Mononuclear cell (primary cell): ENCODE results near the gene AMN1. TPM values are rescaled to one million over a fixed set of nuclear protein-coding genes. Genes with fewer than 3 reads are reported as not detected.
"Not testable (repeated sequence)": the region's sequence is repeated elsewhere in the genome, so short reads cannot be mapped to it uniquely, and the experiment has no call there.

Source experiments
- H3K27me3 ChIP-seq: 2 replicates; pipeline ENCODE4 v1.6.0; 2011; ENCODE audit warnings: low read length, control low read depth; ENCODE audit not compliant: insufficient read depth
- H3K4me1 ChIP-seq: 2 replicates; pipeline ENCODE4 v1.5.1; 2011; ENCODE audit warnings: mild to moderate bottlenecking, low read length, control low read depth; ENCODE audit not compliant: insufficient read depth
- H3K4me3 ChIP-seq: 2 replicates; pipeline ENCODE4 v1.5.1; 2011; ENCODE audit warnings: mild to moderate bottlenecking, low read length, moderate library complexity
- H3K9me3 ChIP-seq: 2 replicates; pipeline ENCODE4 v1.5.1; 2011; ENCODE audit warnings: low read depth, mild to moderate bottlenecking, control low read depth, low read length
- total RNA-seq: library from RNA; depleted of rRNA; stranded (reverse); fragments of >200 nt; gene quantifications from one replicate; pipeline ENCODE4 v1.2.3, GENCODE V29; 2012

The AMN1 gene
- total RNA-seq, result 12.0 TPM

DNA sequence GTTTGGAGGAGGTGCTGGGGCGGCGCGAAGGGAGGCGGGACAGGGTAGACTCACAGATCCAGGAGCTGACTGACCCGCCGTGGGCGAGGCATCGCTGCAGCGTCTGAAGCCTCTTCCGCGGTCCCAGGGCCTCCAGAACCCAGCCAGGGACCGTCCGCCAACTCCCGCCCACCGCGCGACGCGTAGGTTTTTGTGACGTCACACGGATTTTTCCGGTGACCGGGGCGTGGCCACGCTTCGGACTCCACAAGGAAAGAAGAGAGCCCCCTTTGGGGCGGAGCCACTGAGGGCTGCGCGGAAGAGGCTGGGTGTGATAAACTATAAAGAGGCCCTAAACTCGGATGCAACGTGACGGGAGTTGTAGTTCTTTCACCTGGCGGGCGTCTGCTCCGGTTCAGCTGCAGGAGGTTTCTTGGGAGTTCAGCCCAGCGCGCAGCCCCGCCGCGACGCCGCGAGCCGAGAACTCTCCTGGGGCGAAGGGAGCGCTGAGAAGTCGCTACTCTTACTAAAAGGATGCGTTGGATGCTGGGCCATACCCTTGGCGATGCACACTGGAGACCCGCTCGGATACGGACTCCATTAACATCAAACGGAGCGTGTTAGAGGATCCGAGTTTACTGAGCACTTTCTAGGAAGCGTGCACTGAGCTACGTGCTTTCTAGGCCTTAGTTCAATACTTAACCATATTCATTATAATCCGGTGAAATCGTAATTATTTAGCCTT is at the start of gene AMN1:
Gene AMN1, minus strand, starts transcription at position 105 of the 724 bp plus-strand sequence. Its CDS starts 13 bp downstream, at position 92.
- Histone ChIP-seq H3K4me3 (peak within 1 kb of the TSS; percentile 85), H3K4me1 (peaks cover 78% of the 10 kb centered on the region), H3K27me3 (no peaks in the 10 kb centered on the region), H3K9me3 (no peaks in the 10 kb centered on the region)

DNA sequence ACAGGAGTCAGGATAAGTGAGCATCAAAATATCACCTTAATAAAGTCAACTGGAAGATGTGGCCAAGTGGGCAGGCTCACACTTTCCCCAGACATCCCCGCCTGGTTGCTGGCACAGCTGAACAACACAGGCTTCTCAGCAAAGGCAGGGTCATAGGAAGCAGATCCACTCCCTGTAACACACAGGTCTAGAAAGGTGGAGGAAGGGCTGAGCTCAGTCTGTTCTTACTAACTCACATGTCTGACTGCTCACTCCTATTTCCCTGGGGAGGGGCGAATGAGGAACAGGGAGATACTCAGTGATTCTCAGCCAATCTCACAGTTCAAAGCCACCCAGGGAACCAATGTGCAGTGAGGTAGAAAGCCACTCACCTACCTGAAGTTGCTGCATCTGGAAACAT is 45.0 kb upstream of the AMN1 start:
- Histone ChIP-seq H3K4me3 (no peak overlapping the region), H3K4me1 (peaks cover 11% of the 10 kb centered on the region), H3K9me3 (no peaks in the 10 kb centered on the region), H3K27me3 (no peaks in the 10 kb centered on the region)

- Histone ChIP-seq H3K4me1 (peaks cover 11% of the 10 kb centered on the region), H3K9me3 (no peaks in the 10 kb centered on the region), H3K27me3 (no peaks in the 10 kb centered on the region), H3K4me3 (no peak overlapping the region)
Observed at GRCh38 chr12:31773223-31773750, 44.5 kb upstream of the AMN1 start.

GRCh38 chr12:31772685-31773222 is 43.9 kb upstream of the AMN1 start:
- Histone ChIP-seq H3K9me3 (no peaks in the 10 kb centered on the region), H3K4me3 (no peak overlapping the region), H3K4me1 (peaks cover 11% of the 10 kb centered on the region), H3K27me3 (no peaks in the 10 kb centered on the region)

DNA sequence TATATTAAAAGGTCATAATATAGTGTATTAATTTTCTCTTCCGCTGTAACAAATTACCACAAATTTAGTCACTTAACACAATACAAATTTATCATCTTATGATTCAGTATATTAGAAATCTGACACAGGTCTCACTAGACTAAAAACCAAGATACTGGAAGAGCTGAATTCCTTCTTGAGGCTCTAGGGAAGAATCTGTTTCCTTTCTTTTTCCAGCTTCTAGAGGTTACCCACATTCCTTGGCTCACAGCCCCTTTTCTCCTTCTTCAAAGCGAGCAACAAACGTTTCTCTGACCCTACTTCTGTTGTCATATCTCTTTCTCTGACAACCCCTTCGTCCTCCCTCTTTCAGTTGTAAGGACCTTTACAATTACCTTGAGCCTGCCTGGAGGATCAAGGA is 43.4 kb upstream of the AMN1 start:
- Histone ChIP-seq H3K4me1 (peaks cover 11% of the 10 kb centered on the region), H3K4me3 (no peak overlapping the region), H3K27me3 (no peaks in the 10 kb centered on the region), H3K9me3 (no peaks in the 10 kb centered on the region)

DNA sequence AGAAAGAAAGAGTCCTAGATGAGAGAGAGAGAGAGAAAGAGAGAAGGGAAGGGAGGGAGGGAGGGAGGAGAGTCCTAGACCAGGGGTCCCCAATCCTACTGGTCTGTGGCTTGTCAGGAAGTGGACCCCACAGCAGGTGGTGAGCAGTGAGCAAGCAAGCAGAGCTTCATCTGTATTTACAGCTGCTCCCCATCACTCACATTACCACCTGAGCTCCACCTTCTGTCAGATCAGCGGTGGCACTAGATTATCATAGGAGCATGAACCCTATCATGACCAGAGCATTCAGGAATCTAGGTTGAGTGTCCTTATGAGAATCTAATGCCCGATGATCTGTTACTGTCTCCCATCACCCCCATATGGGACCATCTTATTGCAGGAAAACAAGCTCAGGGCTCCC is 39.2 kb upstream of the AMN1 start:
- Histone ChIP-seq H3K27me3 (no peaks in the 10 kb centered on the region), H3K4me3 (no peak overlapping the region), H3K9me3 (no peaks in the 10 kb centered on the region), H3K4me1 (no peaks in the 10 kb centered on the region)

- Histone ChIP-seq H3K27me3 (no peaks in the 10 kb centered on the region), H3K4me3 (no peak overlapping the region), H3K4me1 (no peaks in the 10 kb centered on the region), H3K9me3 (no peaks in the 10 kb centered on the region)
Observed at GRCh38 chr12:31765931-31766330, 37.1 kb upstream of the AMN1 start.

- Histone ChIP-seq H3K9me3 (no peaks in the 10 kb centered on the region), H3K4me1 (peaks cover 4% of the 10 kb centered on the region), H3K27me3 (no peaks in the 10 kb centered on the region), H3K4me3 (no peak overlapping the region)
Observed at GRCh38 chr12:31759632-31760459, 31.0 kb upstream of the AMN1 start.

DNA sequence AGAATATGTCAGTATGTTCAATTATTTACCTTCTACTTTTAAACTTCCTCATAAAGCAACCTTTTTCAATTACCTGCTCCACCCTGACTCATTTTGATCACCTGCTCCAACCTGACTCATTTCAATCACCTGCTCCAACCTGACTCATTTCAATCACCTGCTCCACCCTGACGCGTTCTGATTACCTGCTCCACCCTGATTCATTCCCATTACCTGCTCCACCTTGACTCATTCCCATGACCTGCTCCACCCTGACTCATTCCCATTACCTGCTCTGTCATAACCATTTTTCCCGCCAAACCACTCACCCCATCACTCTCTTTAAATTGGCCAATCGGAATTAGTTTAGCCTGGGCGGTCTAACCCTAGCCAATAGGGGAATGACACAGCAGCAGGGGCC is 29.5 kb upstream of the AMN1 start:
- H3K9me3 ChIP-seq, H3K27me3 ChIP-seq, H3K4me1 ChIP-seq, H3K4me3 ChIP-seq: not testable (repeated sequence)

- Histone ChIP-seq H3K4me1 (peaks cover 10% of the 10 kb centered on the region), H3K27me3 (no peaks in the 10 kb centered on the region), H3K9me3 (no peaks in the 10 kb centered on the region), H3K4me3 (no peak overlapping the region)
Observed at GRCh38 chr12:31756977-31757420, 28.2 kb upstream of the AMN1 start.

DNA sequence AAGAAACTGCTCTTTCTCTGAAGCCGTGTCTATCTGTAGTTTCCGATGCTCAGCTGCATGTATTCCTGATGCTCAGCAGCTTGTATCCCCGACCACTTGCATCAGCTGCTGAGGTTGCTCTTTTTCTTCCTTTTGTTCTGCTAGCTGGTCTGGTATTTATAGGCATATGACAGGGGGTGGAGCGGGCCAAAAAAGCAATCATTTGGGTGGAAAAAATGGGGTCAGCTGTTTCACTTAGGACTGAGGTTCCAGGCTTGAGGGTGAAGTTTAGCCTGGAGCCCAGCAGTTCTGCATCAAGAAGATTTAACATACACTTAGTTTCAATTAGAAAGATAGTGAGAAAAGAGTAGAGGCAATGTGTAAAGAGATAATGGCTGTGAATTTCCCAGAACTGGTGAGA is 23.6 kb upstream of the AMN1 start:
- Histone ChIP-seq H3K27me3 (no peaks in the 10 kb centered on the region), H3K4me3 (no peak overlapping the region), H3K4me1 (peaks cover 51% of the 10 kb centered on the region), H3K9me3 (no peaks in the 10 kb centered on the region)

GRCh38 chr12:31751085-31751484 is 22.3 kb upstream of the AMN1 start:
- Histone ChIP-seq H3K27me3 (no peaks in the 10 kb centered on the region), H3K4me1 (peaks cover 64% of the 10 kb centered on the region), H3K4me3 (no peak overlapping the region), H3K9me3 (no peaks in the 10 kb centered on the region)

DNA sequence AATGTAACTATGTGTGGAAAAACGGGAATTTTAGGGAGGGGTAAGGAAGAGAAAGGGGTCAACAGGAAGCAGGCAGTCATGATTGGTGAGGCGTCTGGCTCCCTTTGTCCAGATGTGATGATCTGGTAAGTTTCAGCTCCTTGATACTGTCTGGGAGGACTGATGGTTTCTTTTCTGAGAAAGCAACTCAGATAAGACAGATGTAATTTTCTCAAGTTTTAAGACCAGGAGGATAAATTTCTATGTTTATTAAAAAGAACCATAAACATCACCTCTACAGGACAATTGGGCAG is 21.9 kb upstream of the AMN1 start:
- H3K4me3 ChIP-seq, result no peak overlapping the region
- H3K9me3 ChIP-seq, result no peaks in the 10 kb centered on the region
- H3K4me1 ChIP-seq, result peaks cover 68% of the 10 kb centered on the region
- H3K27me3 ChIP-seq, result no peaks in the 10 kb centered on the region

DNA sequence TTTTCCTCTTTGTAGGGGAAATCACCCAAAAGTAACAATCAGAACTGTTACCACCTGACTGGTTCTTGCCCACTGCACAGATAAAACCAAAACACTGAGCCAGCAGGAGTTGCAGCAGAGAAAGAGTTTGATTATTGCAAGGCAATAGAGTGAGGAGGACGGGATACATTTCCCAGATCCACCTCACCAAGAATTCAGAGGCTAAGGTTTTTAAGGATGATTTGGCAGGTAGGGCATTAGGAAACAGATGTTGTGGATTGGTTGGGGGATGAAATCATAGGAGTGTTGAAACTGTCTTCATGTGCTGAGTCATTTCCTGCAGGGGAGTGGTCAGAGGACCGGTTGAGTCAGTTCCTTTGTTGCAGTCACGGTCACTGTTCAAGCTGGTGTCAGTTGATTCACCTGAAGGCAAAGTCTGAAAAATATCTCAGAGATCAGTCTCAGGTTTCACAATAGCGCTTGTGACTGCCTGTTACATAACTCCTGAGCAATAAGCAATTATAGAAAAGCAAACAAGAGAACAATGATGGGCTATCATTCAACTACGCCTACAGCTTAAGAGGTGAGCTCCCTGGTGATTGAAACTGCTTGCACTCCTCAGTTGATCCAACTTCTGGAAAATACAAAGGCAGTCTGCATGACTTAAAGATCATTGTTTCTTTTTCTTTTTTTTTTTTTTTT is 20.3 kb upstream of the AMN1 start:
- peaks cover 74% of the 10 kb centered on the region for H3K4me1 ChIP-seq
- no peaks in the 10 kb centered on the region for H3K9me3 ChIP-seq
- H3K4me3 ChIP-seq, result no peak overlapping the region

DNA sequence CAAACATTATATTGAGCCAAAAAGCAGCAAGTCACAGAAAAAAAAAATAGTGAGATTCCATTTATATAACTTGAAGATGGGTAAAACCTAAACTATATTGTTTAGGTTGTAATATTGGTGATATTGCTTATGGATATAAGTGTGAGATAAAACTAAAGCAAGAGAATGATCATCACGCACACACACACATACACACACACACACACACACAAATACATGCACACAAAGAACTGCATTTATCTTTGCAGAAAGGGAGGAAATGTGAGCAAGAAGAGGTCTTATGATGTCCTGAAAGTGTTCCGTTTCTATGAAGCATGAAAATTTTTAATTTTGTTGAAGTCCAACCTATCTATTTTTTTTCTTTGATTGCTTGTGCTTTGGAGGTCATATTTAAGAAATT is 16.4 kb upstream of the AMN1 start:
- H3K4me1 ChIP-seq, result peaks cover 87% of the 10 kb centered on the region
- no peak overlapping the region for H3K4me3 ChIP-seq
- no peaks in the 10 kb centered on the region for H3K27me3 ChIP-seq
- H3K9me3 ChIP-seq, result no peaks in the 10 kb centered on the region

More for the DNA sequence above, 20.3 kb upstream of the AMN1 start:
- no peaks in the 10 kb centered on the region for H3K27me3 ChIP-seq
